PC-9 (cell line): Measurements from ENCODE around the gene TEDC1. TPM values are rescaled to one million over a fixed set of nuclear protein-coding genes. Genes with fewer than 3 reads are reported as not detected.

Experiments used
- Bru-seq: library from RNA; stranded (reverse); fragments of 400-500 nt; gene quantifications from one replicate; lab custom pipeline; 2021; lab: Mats Ljungman, UMichigan
- BruChase-seq, 2 experiments: library from RNA; stranded (reverse); fragments of 400-500 nt; gene quantifications; one replicate each; lab custom pipeline; 2021; lab: Mats Ljungman, UMichigan
- BruUV-seq: library from RNA; stranded (reverse); fragments of 400-500 nt; replicated peaks from 2 replicates; lab custom pipeline; 2021; lab: Mats Ljungman, UMichigan
- CTCF ChIA-PET: fragments of 300-600 bp; sonication (Branson Sonifier 250); formaldehyde crosslinking; loops from one replicate; lab custom pipeline; 2022; ENCODE audit warnings: antibody characterized with exemption; lab: Charles Lee
- POLR2A ChIA-PET: fragments of 300-600 bp; sonication (Branson Sonifier 250); formaldehyde crosslinking; loops from one replicate; lab custom pipeline; 2022; ENCODE audit warnings: antibody characterized with exemption; ENCODE audit not compliant: unreplicated experiment; lab: Charles Lee
- DNase-seq, 2 experiments: peaks; one replicate each; pipeline versions ENCODE4 v3.0.0 to v3.0.0-alpha.2; 2015 to 2022; ENCODE audit warnings: mixed read lengths in 1 of 2
- H2AFZ ChIP-seq: fragments of 200-600 bp; sonication (generic); 2 replicates; pipeline ENCODE4 v1.8.1; 2017; ENCODE audit warnings: antibody characterized with exemption
- H3F3A ChIP-seq: fragments of 200-600 bp; sonication (generic); 2 replicates; pipeline ENCODE4 v1.8.1; 2017; ENCODE audit warnings: antibody characterized with exemption, mild to moderate bottlenecking, low read depth; ENCODE audit not compliant: insufficient read depth
- H3K27ac ChIP-seq: fragments of 200-600 bp; sonication (generic); 2 replicates; pipeline ENCODE4 v1.6.1; 2016; ENCODE audit warnings: mixed run types
- H3K27me3 ChIP-seq: fragments of 200-600 bp; sonication (generic); 2 replicates; pipeline ENCODE4 v1.6.1; 2016; ENCODE audit warnings: low read depth, mixed run types; ENCODE audit not compliant: insufficient read depth
- H3K36me3 ChIP-seq: fragments of 200-600 bp; sonication (generic); 2 replicates; pipeline ENCODE4 v1.6.1; 2016; ENCODE audit warnings: low read depth, mixed run types
- H3K4me1 ChIP-seq: fragments of 200-600 bp; sonication (generic); replicated peaks from 2 replicates; pipeline ENCODE4 v1.6.1; 2016; ENCODE audit warnings: mixed run types; ENCODE audit not compliant: insufficient read depth
- H3K4me2 ChIP-seq: fragments of 200-600 bp; sonication (generic); 2 replicates; pipeline ENCODE4 v1.6.1; 2017; ENCODE audit warnings: mixed run types
- H3K4me3 ChIP-seq: fragments of 200-600 bp; sonication (generic); 2 replicates; pipeline ENCODE4 v1.6.1; 2016; ENCODE audit warnings: mixed run types
- H3K79me2 ChIP-seq: fragments of 200-600 bp; sonication (generic); 2 replicates; pipeline ENCODE4 v1.6.1; 2017; ENCODE audit warnings: low read depth, mixed run types
- H3K9me2 ChIP-seq: fragments of 200-600 bp; sonication (generic); 2 replicates; pipeline ENCODE4 v1.8.1; 2017; ENCODE audit warnings: mild to moderate bottlenecking; ENCODE audit not compliant: insufficient read depth
- H3K9me3 ChIP-seq: fragments of 200-600 bp; sonication (generic); 2 replicates; pipeline ENCODE4 v1.8.1; 2016; ENCODE audit warnings: low read depth; ENCODE audit not compliant: insufficient read depth
- H4K20me1 ChIP-seq: fragments of 200-600 bp; sonication (generic); 2 replicates; pipeline ENCODE4 v1.8.1; 2017; ENCODE audit not compliant: insufficient read depth
- CTCF ChIP-seq: fragments of 200-600 bp; sonication (generic); conservative IDR thresholded peaks from 2 replicates; pipeline ENCODE4 v1.6.1; 2017; ENCODE audit warnings: mixed run types, antibody characterized with exemption, mild to moderate bottlenecking, moderate library complexity
- EZH2 ChIP-seq: fragments of 200-600 bp; sonication (generic); IDR thresholded peaks from 2 replicates; pipeline ENCODE4 v1.8.0; 2017; ENCODE audit warnings: antibody characterized with exemption, low read depth
- intact Hi-C: fragments of 100-400 bp; cut with micrococcal nuclease; formaldehyde crosslinking; loops from one replicate; pipeline ENCODE4 v1.10.0; 2022; ENCODE audit not compliant: unreplicated experiment
- long read RNA-seq: library from polyadenylated mRNA; stranded (forward); transcript quantifications from one replicate; pipeline ENCODE4 v2.0.0, GENCODE V29; 2022
- total RNA-seq: library from RNA; stranded (reverse); gene quantifications from 2 replicates; pipeline ENCODE4 v1.2.3, GENCODE V29; 2021

Gene TEDC1
- total RNA-seq (21.2 and 31.9 TPM in 2 replicates), Bru-seq, nascent RNA (percentile 53 among the genes with signal in this experiment), BruChase-seq, experiment 1, labeled RNA remaining after a 2-hour chase (percentile 45 among the genes with signal in this experiment), BruChase-seq, experiment 2, labeled RNA remaining after a 6-hour chase (percentile 53 among the genes with signal in this experiment)
- long read RNA-seq, transcript TEDC1-204 (8 exons, 1,630 nt) = major isoform, 8 of 27 reads
- long read RNA-seq, transcript TEDC1-205 (9 exons, 1,845 nt) = minor isoform, 5 of 27 reads
- long read RNA-seq, partial matches to known transcripts = 2 of 27 reads
- long read RNA-seq, other reads (novel, unspliced or antisense) = 11 of 27 reads

- CTCF ChIA-PET = interaction anchor here (1.8 kb wide), 1 partner anchor 10 kb away, joined by 13 read pairs; no protein-coding TSS in a partner anchor
- POLR2A ChIA-PET = no interaction called here
- TF ChIP-seq EZH2 = no peak
- TF ChIP-seq CTCF = peak; percentile 51; the same call in 1 of the 2 replicates
- Histone ChIP-seq H3K27ac (peak within 1 kb of the TSS; percentile 65), H3K36me3 (no peaks in the 10 kb centered on the region), H3K4me2 (peak within 1 kb of the TSS; percentile 87), H3K27me3 (no peaks in the 10 kb centered on the region), H3K79me2 (0 out of 2 replicates have a peak, but pooled peaks cover 5% of the 10 kb centered on the region), H3K4me3 (peak within 1 kb of the TSS; percentile 94), H3K9me2 (no peaks in the 10 kb centered on the region), H2AFZ (peak within 1 kb of the TSS; percentile 90), H3K4me1 (peaks cover 28% of the 10 kb centered on the region), H3F3A (peaks cover 13% of the 10 kb centered on the region; the same call in 1 of the 2 replicates), H4K20me1 (peaks cover 6% of the 10 kb centered on the region), H3K9me3 (no peaks in the 10 kb centered on the region)
- no TSS peak for BruUV-seq
- DNase-seq = peak; percentile 97 to 99
- intact Hi-C loops = loop anchor here (1.0 to 5.0 kb wide), 6 partner anchors 17 to 398 kb away; no protein-coding TSS in a partner anchor
Measured at GRCh38 chr14:105490572-105491365, at the start of gene TEDC1. Gene TEDC1, plus strand, starts transcription at chr14:105491246. Its CDS starts 130 bp downstream, at chr14:105491376.

GRCh38 chr14:105442125-105442524, 48.9 kb upstream of the TEDC1 start:
- ChIA-PET CTCF (no interaction called here), POLR2A (no interaction called here)
- Histone ChIP-seq H3F3A (no peaks in the 10 kb centered on the region), H3K79me2 (0 out of 2 replicates have a peak, but pooled peaks cover 10% of the 10 kb centered on the region), H3K4me1 (no peaks in the 10 kb centered on the region), H3K27ac (no peak overlapping the region), H3K9me2 (no peaks in the 10 kb centered on the region), H2AFZ (no peak overlapping the region), H3K27me3 (no peaks in the 10 kb centered on the region), H3K4me3 (no peak overlapping the region), H3K9me3 (no peaks in the 10 kb centered on the region), H3K4me2 (no peak overlapping the region), H3K36me3 (no peaks in the 10 kb centered on the region), H4K20me1 (peaks cover 26% of the 10 kb centered on the region)
- no peak for DNase-seq
- intact Hi-C loops = no loop called here
- TF ChIP-seq CTCF (no peak), EZH2 (no peak)
- BruUV-seq = no TSS peak

GRCh38 chr14:105442834-105443233, 48.2 kb upstream of the TEDC1 start:
- Histone ChIP-seq H3K9me3 (no peaks in the 10 kb centered on the region), H3K36me3 (no peaks in the 10 kb centered on the region), H3K27ac (no peak overlapping the region), H2AFZ (no peak overlapping the region), H4K20me1 (peaks cover 25% of the 10 kb centered on the region), H3F3A (no peaks in the 10 kb centered on the region), H3K4me3 (no peak overlapping the region), H3K4me1 (no peaks in the 10 kb centered on the region), H3K9me2 (no peaks in the 10 kb centered on the region), H3K79me2 (0 out of 2 replicates have a peak, but pooled peaks cover 3% of the 10 kb centered on the region), H3K27me3 (no peaks in the 10 kb centered on the region), H3K4me2 (no peak overlapping the region)
- TF ChIP-seq EZH2 (no peak), CTCF (no peak)
- no TSS peak for BruUV-seq
- intact Hi-C loops = no loop called here
- POLR2A ChIA-PET = no interaction called here
- no peak for DNase-seq
- CTCF ChIA-PET = no interaction called here
